HG03342 (cell line): Measurements from ENCODE around the gene ATG5.

ENCODE experiments used
- ATAC-seq: cut with Tn5 transposase; IDR thresholded peaks from one replicate; pipeline ENCODE4 v1.9.1; 2021; ENCODE audit warnings: mild to moderate bottlenecking, moderate library complexity; ENCODE audit not compliant: unreplicated experiment

ATG5 gene

DNA sequence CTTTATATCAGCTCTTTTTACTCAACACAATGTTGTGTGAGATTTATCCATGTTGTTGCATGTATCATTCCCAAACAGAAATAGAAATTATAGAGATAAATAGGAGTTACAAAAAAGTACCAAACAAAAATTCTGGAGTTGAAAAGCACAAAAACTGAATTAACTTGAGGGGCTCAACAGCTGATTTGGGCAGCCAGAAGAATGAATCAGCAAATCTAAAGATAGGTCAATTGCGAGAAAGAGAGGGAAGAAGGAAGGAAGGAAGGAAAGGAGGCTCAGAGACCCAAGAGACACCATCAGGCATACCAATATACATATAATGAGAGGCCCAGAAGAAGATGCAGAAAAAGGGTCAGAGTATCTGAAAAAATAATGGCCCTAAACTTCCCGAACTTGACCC is 98.9 kb downstream of the ATG5 start:
- ATAC-seq, result no peak

DNA sequence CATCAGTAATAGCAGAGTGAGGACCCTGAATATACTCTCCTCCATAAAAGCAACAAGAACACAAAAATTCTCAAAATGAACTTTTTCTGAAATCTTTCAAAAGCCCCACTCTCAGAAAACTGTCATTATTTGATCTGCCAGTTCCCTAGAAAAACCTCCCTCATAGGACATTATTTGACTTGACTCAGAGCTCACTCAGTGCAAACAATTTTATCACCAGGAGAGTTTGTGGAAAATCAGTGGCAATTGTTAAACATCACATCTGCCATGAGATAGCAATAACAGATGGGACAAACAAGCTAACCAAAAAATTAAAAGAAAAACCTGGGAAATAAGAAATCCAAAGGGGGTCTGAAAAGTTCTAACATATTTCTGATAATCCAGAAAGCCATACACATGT is 100.0 kb downstream of the ATG5 start:
- no peak for ATAC-seq

DNA sequence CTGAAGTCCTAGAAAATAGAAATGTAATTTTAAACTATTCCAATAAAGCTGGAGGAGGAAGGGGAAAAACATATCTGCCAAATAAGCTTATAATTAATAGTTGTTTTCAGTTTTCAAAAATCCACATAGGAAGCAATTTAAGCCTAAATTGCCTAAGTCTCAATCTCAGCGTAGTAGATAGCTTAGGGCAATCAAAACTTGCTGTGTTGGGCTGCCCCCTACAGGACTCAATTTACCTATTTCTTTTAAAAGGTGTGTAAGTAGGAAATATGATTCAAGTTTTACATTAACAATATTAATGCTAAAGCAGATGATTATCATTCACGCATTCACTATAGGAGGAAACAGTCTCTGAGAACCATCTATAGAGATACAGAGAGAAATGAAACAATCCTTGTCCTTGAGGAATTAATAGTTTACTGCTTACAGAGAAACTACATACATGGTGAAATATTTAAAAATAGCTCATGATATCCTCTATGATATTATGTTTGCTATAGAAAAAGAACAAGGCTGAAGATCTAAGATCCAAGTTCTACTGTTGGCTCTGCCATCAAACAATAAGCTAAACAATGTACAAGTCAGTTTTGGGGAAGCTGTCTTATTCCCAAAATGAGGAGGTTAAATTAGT is 102.1 kb downstream of the ATG5 start:
- ATAC-seq, result peak; percentile 67

GRCh38 chr6:106220485-106220884 is 105.1 kb downstream of the ATG5 start:
- no peak for ATAC-seq

DNA sequence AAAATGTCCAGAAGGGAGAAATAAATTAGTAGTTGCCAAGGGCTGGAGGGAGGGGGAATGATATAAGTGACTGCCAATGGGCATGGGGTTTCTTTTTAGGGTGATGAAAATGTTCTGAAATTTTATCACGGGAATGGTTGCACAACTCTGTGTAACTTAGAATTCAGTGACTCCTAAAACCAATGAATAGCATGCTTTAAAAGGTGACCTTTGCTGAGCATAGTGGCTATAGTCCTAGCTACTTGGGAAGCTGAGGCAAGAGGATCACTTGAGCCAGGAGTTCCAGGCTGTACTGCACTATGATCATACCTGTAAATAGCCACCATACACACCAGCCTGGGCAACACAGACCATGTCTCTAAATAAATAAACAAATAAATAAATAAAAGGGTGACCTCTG is 109.0 kb downstream of the ATG5 start:
- no peak for ATAC-seq

- ATAC-seq, result no peak
Measured at GRCh38 chr6:106215608-106216007, 110.0 kb downstream of the ATG5 start.

DNA sequence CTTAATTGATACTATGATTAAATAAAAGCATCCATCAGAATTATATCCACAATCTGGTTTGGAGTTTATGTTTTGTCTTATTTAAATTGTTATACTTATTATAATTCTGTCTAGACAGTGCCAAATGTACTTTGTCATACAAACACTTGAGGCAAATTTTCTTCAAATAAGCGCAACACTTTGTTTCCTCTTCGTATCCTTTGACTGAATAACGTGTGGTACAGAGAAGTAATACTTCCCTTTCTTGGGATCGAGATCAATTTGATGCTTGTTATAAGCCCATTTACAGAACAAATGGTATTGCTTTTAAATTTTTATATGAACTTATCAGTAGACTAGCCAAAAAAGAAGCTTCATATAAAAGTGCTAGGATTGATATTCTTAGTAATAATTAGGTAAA is 111.0 kb downstream of the ATG5 start:
- no peak for ATAC-seq

DNA sequence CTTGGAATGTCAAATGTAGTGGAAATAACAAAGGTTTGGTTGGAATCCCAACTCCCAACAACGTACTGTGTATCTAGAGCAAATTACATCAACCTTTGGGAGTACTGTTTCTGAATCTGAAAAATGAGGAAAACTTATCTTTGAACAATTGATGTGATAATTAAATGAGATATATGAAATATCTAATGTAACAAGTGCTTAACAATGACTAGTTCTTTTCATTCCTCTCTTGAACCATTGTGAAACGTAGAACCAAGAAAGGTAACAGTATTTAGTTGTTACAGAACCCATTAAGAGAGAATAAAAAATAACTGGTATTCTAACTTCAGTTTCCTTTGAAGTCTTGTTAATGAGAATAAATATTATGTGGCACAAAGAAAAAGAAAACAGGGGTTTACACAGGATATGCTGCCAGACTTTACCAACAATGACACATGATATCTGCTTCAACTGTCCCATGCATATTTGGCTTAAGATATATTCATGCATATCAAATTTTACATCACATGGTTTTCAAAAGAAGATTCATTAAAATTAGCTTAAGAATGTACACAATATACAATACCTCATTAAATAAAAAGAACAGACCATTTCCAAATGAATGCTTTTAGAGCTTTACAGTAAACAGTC is 111.8 kb downstream of the ATG5 start:
- no peak for ATAC-seq

- no peak for ATAC-seq
Measured at GRCh38 chr6:106212576-106212975, 113.0 kb downstream of the ATG5 start.

DNA sequence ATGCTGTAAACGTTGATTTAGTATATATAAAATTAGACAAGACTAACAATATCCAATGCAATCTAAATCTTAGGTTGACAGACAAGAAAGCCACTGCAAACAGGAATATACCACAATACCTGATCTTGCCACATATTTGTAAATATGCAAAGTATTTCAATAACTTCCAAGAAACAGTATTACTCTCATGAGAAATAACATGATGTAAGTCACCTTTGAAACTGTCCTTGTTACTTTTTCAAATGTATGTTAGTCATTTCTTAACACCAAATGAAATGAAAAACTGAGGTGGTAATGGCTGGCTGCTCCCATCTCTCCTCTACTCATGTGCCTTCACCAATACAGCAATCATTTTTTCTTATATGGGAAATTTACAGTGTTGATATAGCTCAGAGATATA is 118.7 kb downstream of the ATG5 start:
- no peak for ATAC-seq

DNA sequence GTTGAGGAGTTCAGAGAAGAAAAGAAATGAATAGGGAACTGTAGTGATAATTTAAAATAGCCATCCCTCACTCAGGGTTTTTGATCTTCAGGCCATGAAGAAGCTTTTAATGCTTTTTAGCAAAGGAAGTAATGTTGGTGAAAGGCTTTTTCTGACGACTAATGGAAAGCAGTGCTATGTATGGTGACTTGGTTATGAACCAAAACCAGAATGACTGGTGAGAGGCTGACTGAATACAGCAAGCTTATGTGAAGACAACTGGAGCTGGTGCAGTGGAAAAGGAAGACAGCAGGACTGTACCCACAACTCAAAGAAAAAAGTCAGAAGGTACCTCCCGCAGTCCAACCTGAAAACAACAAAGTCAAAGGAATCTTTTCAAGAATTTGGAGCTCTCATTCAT is 120.6 kb downstream of the ATG5 start:
- ATAC-seq, result no peak

DNA sequence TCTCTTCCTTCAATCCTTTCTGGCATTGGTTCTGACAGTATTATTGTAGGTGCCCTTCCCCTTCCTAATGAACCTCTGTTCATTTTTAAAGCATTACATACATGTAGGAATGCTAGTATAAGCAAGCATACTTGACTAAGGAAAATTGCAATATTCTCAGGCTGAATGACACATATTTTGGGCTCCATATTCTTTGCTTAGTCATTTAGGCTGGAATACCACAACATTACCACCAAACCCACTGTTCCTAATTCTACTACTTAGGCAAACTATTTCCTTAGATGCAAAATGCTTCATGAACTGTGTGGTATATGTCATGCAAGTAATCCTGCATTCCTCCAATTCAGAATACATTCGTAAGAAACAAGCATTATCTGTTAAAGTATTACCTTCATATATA is 125.6 kb downstream of the ATG5 start:
- no peak for ATAC-seq

DNA sequence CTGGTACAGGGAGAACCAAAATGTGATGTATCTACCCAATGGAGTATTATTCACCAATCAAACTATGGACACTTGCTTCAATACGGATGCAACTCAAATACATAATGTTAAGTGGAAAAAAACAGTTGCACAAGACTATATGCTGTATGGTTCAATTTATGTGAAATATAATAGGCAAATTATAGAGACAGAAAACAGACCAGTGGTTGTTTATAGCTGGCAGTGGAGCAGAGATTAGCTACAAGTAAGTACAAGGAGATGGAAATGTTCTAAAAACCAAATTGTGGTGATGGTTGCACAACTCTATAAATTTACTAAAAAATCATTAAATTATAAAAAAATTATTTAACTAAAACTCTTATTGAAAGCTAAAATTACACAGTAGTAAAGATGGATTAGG is 126.2 kb downstream of the ATG5 start:
- ATAC-seq, result no peak

- ATAC-seq, result no peak
Measured at GRCh38 chr6:106197441-106197840, 128.1 kb downstream of the ATG5 start.

DNA sequence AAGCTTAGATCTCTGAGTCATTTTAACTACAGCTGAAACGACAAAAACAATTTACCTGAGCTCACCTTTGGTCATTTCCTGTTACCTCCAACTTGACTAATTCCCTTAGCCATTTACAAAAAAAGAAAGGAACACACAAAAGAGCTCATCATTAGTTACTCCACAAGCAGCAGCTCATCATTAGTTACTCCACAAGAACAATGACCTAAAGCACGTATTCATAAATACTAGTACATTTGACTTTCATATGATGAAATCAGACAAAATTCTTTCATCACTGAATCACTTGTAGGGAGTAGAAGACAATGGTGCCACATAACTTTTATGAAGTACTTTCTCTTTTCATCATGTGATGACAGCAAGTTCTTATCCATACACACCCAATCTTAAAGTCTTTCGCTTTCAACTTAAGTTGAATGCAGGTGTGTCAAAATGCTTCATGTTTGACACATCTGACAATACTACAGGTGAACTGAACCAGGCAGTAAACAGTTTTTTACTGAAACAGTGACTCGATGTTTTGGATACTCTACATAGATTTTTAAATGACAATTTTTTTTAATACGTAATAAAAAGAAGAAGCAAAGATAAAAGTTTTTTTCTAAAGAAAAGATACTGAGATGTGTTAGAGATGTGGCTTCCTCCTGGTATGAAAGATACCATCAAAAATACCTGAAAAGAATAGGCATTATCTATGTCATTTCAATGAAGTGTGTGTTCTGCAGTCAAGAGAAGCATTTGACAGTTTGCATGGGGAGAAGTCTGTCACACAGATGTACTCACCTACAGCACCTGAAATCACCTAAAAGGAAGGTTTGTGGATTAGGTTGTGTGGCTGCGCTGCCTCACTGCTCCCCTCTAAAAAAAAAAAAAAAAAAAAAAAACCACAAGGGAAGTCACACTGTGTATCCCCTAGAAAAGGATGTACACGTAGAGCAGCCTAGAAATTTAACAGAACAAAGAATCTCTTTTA is 130.3 kb downstream of the ATG5 start:
- peak; percentile 50 for ATAC-seq

DNA sequence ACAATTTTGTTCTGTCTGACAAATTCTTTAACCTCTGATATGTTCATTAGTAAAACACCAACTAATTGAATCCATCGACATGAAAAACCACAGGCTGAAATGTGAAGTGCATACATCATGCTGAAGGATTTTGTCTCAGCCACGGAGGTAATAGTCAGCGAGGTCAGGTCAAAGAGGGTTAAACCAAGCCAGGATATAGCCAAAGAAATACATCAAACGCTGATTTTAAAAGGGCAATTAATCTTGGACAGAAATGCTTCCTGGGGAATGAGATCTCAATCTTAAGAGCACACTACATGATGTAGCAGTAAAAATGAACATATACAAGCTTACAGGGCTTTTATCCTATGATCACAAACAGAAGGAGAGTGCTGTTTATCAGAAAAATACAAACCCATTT is 132.7 kb downstream of the ATG5 start:
- ATAC-seq, result no peak

- no peak for ATAC-seq
Measured at GRCh38 chr6:106188104-106188794, 137.3 kb downstream of the ATG5 start.

- ATAC-seq, result no peak
Measured at GRCh38 chr6:106187424-106187982, 138.1 kb downstream of the ATG5 start.

DNA sequence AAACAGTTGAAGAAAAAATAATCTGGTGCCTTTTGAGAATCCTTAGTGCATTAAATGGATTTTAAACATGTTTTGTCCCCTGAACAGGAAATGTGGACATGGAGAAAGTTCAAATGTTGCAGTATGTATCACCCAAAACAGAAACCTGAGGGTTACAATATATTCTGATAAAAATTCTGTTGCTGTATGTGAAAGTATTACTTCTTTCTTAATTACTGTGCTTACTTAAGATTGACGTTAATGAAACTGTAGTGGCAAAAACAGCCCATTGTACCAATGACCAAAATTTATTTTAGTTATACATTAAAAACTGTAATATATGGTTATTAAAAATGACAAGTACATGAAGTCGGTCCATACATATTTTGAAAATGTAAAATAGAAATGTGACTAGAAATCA is 138.8 kb downstream of the ATG5 start:
- no peak for ATAC-seq

GRCh38 chr6:106186172-106186571 is 139.4 kb downstream of the ATG5 start:
- no peak for ATAC-seq

DNA sequence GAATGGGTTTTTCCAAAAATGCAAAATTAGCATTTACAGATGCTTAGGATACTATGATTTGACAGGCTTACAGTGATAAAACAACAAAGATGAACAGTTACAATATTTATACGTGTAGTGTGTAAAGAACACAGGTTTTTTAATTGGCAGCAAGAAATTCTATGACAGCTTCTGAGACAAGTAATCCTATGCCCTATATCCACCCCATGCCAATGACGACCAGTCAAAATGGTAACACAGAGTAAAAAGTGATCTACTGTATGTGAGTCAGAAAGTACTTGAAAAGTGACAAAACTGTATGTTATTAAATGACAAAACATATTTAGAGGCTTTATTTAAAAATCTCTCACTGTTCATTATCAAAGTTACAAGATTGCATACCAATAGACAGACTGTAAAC is 139.9 kb downstream of the ATG5 start:
- no peak for ATAC-seq
